GM21515 (cell line): Measurements from ENCODE around the gene USP3.

Experiments
- ATAC-seq: cut with Tn5 transposase; IDR thresholded peaks from one replicate; pipeline ENCODE4 v1.9.1; 2021; ENCODE audit not compliant: unreplicated experiment

USP3 gene

GRCh38 chr15:63582179-63582578, 77.8 kb downstream of the USP3 start:
- no peak for ATAC-seq

GRCh38 chr15:63582718-63583426, 78.5 kb downstream of the USP3 start:
- no peak for ATAC-seq

- no peak for ATAC-seq
These were observed 82.4 kb downstream of the USP3 start for GRCh38 chr15:63586790-63587189.

DNA sequence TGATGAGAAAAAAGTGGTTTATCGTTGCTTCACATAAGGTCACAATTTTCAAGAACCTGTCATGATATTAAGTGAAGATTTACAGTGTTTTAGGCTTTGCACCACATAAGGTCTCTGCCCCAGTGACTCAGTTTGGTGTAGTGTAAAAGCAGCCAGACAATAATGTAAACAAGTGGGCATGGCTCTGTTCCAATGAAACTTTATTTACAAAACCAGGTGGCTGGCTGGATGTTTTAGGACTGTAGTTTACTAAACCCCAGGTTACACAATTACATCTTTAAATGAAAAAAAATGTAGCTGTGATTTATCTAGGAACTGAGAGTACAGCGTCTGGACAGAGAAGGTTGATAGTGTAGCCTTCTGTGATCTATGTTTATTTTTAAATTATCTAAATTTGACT, 83.1 kb downstream of the USP3 start:
- ATAC-seq, result no peak

DNA sequence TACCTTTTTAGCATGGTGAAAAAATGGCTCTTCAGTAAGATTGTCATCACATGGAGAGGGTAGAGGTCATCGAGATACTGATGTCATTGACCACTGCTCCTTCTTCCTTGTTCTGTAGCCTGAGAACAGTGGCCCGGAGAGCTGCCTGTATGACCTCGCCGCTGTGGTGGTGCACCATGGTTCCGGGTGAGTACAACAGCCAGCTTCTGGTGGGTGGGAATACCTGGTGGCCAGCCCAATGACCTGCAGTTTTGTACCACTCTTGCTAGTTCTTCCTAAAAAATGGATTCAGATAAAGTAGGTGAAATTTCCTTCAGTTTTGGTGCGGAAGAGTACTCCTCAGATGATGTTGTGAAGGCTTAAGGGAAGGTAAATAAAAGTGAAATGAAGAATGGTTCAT, 84.4 kb downstream of the USP3 start:
- no peak for ATAC-seq

DNA sequence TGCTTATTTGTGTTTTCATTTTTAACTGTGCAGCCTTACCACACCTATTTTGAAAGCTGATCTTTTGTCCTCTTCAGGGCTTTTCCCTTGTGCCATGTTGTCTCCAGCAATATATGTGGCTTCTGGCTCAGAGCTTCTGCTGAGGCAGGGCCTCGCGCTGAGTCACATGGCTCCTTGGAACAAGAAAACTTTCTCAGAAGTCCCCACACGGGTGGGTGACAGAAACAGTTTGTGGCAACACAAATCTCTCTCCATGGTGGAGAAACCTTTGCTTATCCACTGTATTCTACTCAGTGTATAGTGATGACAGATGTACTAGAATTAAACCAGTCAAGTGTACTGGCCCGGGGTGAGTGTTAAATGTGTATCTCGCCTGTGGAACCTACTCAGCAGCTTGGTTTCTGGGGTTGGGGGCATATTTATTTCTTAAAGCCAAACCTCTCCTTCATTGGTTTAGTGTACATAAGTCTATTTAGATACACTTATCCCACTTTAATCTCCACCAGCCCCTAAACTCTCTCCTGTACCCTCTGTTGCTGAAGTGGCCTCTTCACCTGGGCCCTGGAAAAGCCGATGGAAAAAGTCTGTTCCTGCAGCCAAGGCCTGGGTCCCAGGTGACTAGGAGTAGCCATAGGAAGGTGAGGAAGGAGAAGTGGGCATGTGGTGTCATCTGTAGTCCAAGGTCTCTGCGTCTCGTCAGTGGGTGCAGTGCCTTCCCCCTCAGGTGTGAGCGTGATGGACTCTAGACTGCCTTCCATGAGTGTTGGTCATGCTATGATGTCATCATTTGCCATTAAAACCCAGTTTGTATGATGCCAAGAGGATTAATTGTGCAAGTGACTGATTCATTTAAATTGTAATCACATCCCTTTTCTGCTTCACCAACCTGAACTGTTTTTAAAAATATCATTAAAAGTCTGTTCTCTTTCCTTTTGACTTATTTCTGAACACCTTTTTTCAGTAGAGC, 89.6 kb downstream of the USP3 start:
- no peak for ATAC-seq

DNA sequence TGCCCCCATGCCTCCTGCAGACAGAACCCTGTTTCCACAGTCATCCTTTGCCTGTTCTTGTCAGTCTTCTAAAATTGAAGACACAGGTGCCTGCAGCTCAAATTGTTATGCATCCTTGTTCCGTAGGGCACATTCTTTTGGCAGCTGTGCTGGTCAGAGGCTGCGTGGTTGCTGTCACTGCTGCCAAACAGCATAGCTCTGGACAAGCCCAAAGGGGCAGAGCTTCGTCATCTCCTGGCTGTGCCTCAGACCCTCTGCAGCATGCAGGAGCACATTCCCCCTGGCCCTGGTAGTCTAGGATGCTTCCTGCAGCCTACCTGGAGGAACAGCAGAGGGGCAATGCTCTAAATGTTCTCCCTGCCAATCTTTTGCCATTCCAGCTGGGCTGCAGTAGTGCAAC, 90.7 kb downstream of the USP3 start:
- no peak for ATAC-seq

GRCh38 chr15:63595688-63596087, 91.3 kb downstream of the USP3 start:
- ATAC-seq, result no peak

GRCh38 chr15:63596676-63597037, 92.3 kb downstream of the USP3 start:
- no peak for ATAC-seq

- no peak for ATAC-seq
These were observed 92.8 kb downstream of the USP3 start, which contains the start of gene FBXL22 for GRCh38 chr15:63597038-63597790. TSS of gene FBXL22 (plus strand) at chr15:63597387. CDS start at chr15:63597393, 6 bp downstream.

DNA sequence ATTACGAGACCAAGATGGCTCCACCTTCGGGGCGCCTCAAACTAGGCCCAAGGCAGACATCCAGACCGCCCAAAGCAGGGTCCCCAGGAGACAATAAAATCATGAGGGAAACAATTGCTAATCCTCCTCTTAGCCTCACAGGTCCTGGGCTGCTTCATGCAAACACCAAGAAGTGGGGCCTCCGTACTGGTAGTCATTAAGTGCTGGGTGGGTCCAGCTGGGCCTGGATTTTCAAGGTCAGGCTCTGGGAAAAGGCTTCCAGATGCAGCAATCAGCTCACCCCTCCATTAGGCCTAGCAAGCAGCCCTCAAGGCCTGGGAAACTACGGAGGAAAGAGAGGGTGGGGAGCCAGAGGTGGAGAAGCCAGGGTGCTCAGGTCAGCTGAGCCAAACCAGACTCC, 93.4 kb downstream of the USP3 start:
- no peak for ATAC-seq

DNA sequence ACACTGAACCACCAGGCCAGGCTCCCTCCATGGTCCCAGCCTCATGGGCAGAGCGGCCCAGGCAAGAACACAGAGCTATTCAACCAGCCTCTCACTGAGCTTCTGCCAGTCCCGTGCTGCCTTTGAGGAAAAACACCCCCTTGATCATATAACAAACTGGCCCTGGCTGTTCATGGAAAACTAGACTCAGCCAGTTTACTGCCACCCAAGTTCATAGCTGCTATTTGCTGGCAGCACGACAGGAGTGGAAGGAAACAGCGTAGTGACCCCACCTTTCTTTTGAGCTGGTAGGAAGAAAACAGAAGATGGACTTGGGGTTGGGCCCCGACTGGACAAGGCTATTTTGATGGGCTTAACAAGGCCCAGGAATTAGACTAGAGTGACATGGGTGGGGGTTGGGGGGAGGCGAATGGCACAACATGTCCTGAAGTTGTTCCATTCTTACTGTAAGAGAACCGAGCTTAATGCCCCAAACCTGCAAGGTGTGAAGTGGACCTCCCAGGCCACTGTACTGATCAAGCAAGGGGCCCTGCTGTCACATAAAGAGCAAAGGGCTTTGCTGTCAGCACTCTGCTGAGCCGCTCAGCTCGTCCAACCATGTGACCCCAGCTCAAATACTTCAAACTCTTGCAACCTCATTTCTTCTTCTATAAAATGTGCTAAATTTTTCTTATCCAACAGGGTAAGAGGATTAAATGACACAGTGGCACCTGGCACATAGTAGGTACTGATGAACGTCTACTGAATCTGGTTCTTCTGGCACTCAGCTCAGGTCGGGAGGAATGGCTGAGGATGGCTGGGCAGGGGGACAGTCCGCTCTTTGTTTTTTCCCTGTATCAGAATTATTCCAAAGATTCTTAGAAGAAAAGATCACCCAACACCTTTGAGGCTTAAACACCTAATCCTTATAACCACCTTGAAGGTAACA, 94.3 kb downstream of the USP3 start:
- no peak for ATAC-seq

GRCh38 chr15:63599401-63600000, 95.1 kb downstream of the USP3 start:
- no peak for ATAC-seq

- peak; percentile 5 for ATAC-seq
These were observed 95.7 kb downstream of the USP3 start for GRCh38 chr15:63600001-63600615.

DNA sequence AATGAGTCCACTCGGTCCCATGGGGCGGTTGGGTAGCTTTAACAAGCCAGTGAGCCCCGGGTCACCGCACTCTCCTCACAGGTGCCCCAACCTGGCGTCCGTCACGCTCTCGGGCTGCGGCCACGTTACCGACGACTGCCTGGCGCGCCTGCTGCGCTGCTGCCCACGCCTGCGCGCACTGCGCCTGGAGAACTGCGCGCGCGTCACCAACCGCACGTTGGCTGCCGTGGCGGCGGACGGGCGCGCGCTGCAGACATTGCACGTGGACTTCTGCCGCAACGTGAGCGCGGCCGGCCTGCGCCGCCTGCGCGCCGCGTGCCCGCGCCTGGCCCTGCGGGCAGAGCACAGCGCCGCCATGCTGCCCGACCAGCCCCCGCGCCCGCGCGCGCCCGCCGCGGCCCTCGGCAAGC, 96.2 kb downstream of the USP3 start:
- ATAC-seq, result peak; percentile 64

DNA sequence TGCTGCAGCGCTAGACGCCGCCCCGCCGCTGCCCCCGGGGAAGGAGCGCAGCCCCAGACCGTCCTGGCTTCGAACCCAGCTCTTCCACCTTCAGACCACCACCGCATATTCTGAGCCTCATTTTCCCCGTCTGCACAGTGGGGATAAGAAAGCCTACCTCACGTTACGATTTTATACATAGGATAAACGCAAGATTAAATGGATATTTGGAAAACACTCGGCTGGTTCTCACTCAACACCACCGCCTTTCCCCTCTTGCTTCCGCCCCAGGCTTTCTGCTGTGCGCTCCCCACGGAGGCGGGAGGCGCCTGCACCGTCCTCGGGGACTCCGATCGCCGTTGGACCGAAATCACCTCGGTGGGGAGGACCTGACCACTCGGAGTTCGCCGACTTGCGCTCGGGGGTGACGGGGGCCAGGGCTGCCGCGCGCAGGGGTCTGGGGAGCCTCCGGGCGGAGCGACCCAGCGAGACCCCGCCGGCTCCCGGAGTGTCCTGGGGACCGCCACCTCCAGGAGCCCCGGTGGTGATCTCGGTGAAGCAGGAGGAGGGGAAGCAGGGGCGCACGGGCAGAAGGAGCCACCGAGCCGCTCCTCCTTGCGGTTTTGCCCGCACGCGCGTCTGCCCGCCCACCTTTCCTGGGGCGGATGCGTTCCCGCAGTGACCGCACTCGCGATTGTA, 96.8 kb downstream of the USP3 start:
- peak; percentile 7 for ATAC-seq

DNA sequence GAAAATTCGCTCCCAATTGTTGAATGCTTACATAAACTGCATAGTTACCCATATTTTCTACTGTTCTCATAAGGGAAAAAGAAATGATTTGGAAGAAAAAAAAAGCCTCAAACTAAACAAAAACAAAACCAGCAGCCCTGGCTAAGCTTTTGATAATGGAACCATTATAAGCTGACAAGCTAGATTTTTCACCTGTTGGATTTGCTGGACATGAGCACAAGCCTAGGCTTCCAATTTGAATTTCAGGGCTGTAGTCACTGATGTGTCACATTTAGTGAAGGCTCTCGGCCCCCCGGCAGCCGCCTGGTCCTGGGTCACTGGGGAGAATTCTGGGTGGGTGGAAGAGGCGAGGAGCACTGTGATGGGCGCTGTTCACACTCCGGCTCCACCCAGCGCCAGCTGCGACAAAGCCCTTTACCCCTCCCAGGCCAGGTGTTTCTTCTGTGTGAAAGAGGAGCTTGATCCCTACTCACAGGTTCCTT, 97.4 kb downstream of the USP3 start:
- no peak for ATAC-seq

DNA sequence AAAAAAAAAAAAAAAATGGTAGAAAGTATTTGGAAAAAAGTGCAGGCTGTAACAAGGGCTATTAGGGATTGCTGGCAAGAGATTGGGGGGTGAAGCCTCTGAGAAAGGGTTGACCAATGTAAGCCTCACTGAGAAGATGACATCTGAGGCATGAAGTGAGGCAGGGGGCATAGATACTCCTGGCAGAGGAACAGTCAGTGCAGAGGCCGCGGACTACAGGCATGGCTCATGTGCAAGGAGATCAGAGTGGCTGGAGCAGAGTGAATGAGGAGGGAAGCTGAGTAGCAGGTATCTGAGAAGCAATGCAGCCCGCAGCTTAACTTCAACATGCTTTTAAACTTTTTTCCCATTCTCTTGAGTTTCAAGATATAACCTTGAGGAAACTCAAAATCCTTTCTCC, 98.2 kb downstream of the USP3 start:
- ATAC-seq, result no peak

- no peak for ATAC-seq
These were observed 99.1 kb downstream of the USP3 start for GRCh38 chr15:63603516-63603915.
